DND-41 (cell line): Measurements from ENCODE around the gene HOXD9.

ENCODE experiments used
- CTCF ChIP-seq: IDR thresholded peaks from 2 replicates; pipeline ENCODE4 v1.5.1; 2012; ENCODE audit warnings: borderline replicate concordance, low read length, moderate library complexity, mild to moderate bottlenecking; ENCODE audit not compliant: poor library complexity, severe bottlenecking; ENCODE audit errors: extremely low read depth
- EZH2 ChIP-seq: IDR thresholded peaks from 3 replicates; pipeline ENCODE4 v1.6.1; 2012; ENCODE audit warnings: borderline replicate concordance, low read depth, mild to moderate bottlenecking, moderate library complexity, low read length, inconsistent platforms; ENCODE audit not compliant: severe bottlenecking

DNA sequence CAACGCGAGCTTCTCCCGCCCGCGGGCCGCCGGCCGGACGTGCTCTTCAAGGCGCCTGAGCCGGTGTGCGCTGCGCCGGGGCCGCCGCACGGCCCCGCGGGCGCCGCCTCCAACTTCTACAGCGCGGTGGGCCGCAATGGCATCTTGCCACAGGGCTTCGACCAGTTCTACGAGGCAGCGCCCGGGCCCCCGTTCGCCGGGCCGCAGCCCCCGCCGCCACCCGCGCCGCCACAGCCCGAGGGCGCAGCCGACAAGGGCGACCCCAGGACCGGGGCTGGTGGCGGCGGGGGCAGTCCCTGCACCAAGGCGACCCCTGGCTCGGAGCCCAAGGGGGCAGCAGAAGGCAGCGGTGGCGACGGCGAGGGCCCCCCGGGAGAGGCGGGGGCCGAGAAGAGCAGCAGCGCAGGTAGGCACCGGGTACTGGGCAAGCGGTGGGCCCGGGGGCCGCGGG is 14.8 kb upstream of the HOXD9 start:
- TF ChIP-seq CTCF (no peak), EZH2 (no peak)
